OCI-LY1 (cell line): Measurements from ENCODE around the gene LCAT.

Experiments used
- CTCF ChIP-seq: fragments of 200-600 bp; sonication (generic), shearing (Covaris generic); IDR thresholded peaks from 2 replicates; pipeline ENCODE4 v1.5.1; 2017; ENCODE audit warnings: mild to moderate bottlenecking, antibody characterized with exemption, low read length, moderate library complexity, mixed read lengths
- EZH2 ChIP-seq: fragments of 200-600 bp; sonication (generic), shearing (Covaris generic); IDR thresholded peaks from 2 replicates; pipeline ENCODE4 v1.8.0; 2017; ENCODE audit warnings: borderline replicate concordance, mixed run types, mild to moderate bottlenecking, antibody characterized with exemption, low read length, moderate library complexity, mixed read lengths

- no peak for TF ChIP-seq CTCF
- no peak for TF ChIP-seq EZH2
These were observed 26.1 kb downstream of the LCAT start for GRCh38 chr16:67917852-67918236.
